GM15510 (cell line): ENCODE data around the gene ZSCAN25.

Source experiments
- POLR2A ChIP-seq: IDR thresholded peaks from 3 replicates; pipeline ENCODE4 v1.6.1; 2011; ENCODE audit warnings: borderline replicate concordance; ENCODE audit not compliant: insufficient read length; ENCODE audit errors: extremely low read depth

Gene ZSCAN25

DNA sequence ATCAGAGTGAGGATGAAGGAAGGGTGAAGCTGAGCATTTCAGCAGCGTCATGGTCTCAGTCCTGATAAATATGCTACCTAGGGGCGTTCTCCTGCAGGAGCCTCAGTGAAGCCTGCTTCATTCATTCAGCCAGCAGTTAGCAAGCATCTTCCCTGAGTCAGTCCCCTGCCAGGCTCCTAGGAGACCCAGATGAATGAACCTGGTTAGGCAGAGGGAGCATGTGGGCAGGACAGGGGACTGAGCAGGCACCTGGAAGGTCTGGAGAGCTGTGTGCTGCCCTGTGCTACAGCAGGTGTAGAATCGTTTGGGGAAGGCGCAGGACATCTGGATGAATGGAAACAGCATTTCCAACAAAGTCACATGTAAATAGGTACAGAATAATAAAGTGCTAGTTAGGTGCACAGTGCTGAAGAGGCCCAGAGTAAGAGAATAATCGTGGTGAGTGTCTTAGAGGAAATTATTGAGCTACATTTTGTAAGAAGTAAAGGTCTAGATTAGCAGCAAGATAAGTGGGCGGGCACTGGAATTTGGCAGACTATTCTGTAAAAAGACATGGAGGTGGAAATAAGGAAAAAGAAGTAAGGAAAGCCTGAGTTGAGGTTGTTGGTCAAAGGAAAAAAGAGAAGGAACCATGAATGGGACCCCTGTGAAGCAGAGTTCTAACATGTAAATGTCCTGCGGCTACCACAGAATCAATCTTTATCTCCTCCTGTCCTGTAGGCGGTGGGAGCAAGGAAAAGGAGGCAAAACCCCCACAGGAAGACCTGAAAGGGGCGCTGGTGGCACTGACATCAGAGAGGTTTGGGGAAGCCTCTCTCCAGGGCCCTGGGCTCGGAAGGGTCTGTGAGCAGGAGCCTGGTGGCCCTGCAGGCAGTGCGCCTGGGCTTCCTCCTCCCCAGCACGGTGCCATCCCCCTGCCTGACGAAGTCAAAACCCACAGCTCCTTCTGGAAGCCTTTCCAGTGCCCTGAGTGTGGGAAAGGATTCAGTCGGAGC, 12.0 kb downstream of the ZSCAN25 start:
- TF ChIP-seq POLR2A: no peak

GRCh38 chr7:99629643-99630042, 12.9 kb downstream of the ZSCAN25 start:
- TF ChIP-seq POLR2A: no peak

DNA sequence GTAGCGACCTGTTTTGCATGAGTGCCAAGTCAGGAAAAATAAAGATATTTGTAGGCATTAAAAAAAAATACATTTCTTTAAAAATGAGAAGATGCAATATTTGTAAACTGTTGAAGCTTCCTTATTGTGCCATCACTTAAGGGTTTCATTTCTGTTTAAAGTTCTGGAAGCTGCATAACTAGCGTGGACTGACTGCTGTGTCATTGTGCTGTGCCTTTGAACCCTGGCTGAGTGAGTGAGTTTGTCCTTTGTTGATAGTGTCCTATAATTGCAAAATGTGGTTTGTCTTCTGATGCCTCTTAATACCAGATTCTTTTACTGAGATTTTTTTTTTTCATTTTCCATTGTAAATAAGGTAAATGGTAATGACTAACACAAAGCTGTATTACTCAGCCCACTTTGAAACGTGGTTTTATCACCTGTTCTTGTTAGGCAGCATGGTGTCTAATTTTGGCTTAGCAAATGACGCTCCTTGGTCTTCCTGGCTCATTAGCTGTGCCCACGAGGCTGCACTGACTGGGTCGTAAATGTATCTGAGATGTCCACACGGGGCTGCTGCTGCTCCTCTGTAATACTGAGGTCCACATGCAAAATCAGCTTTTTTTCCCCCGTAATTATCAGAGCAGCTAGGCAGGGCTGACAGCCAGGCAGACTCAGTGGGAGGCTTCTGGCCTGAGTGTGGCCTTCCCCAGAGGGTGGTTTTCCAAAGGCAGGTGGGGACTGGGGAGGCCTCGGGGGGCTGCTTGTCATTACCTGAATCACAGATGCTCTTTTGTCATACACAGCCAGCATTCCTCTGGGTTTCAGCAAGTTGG, 14.8 kb downstream of the ZSCAN25 start:
- no peak for TF ChIP-seq POLR2A

- no peak for TF ChIP-seq POLR2A
Measured at GRCh38 chr7:99638731-99639130, 22.0 kb downstream of the ZSCAN25 start.

GRCh38 chr7:99639267-99639666, 22.5 kb downstream of the ZSCAN25 start:
- TF ChIP-seq POLR2A: no peak

- no peak for TF ChIP-seq POLR2A
Measured at GRCh38 chr7:99642027-99642426, 25.3 kb downstream of the ZSCAN25 start.

GRCh38 chr7:99643464-99643863, 26.7 kb downstream of the ZSCAN25 start:
- no peak for TF ChIP-seq POLR2A

DNA sequence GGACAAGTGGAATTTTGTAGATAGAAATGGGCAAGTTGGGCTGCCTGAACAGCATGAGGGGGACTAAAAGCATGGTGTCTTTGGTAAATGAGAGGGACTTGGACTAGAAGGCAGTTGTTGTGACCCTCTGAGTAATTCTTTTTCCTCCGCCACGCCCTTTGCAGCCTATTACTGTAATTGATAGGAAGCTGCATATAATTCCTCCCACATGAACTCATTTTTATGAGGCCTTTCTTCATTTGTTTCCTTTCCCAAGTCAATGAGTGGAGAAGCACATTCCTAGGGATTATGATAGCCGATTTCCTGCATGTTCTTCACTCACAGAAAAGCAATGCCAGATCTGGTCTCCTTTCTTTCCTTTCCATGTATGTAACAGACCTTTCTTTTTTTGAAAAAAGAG, 27.7 kb downstream of the ZSCAN25 start:
- TF ChIP-seq POLR2A: no peak

DNA sequence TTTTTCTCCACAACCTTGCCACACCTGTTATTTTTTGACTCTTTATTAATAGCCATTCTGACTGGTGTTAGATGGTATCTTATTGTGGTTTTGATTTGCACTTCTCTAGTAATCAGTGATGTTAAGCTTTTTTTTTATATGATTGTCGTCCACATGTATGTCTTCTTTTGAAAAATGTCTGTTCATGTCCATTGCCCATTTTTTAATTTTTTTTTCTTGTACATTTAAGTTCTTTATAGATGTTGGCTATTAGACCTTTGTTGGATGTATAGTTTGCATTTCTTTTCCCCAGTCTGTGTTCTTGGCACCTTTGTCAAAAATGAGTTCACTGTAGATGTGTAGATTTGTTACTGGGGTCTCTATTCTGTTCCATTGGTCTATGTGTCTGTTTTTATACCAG, 28.8 kb downstream of the ZSCAN25 start:
- TF ChIP-seq POLR2A: no peak

DNA sequence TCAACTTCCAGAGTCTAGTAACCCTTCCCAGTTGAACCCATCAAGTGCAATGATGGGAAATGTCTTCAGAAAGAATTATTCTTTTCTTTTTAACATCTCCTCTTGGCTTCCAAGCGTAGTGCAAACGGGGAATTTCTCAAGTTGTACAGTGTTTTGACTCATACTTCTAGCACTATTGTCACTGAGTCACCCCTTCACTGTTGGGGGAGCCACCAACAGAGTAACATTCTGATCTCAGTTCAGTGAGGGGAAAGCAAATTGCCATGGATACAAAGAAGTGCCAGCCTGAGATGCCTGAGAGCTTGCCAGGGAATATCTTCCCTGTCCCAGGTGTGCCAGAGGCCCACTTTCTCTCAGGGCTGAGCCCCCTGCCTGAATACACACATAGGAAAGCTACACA, 32.1 kb downstream of the ZSCAN25 start:
- TF ChIP-seq POLR2A: no peak

- no peak for TF ChIP-seq POLR2A
Measured at GRCh38 chr7:99651290-99651689, 34.5 kb downstream of the ZSCAN25 start.

GRCh38 chr7:99652671-99653070, 35.9 kb downstream of the ZSCAN25 start:
- no peak for TF ChIP-seq POLR2A

GRCh38 chr7:99653754-99654153, 37.0 kb downstream of the ZSCAN25 start:
- no peak for TF ChIP-seq POLR2A

DNA sequence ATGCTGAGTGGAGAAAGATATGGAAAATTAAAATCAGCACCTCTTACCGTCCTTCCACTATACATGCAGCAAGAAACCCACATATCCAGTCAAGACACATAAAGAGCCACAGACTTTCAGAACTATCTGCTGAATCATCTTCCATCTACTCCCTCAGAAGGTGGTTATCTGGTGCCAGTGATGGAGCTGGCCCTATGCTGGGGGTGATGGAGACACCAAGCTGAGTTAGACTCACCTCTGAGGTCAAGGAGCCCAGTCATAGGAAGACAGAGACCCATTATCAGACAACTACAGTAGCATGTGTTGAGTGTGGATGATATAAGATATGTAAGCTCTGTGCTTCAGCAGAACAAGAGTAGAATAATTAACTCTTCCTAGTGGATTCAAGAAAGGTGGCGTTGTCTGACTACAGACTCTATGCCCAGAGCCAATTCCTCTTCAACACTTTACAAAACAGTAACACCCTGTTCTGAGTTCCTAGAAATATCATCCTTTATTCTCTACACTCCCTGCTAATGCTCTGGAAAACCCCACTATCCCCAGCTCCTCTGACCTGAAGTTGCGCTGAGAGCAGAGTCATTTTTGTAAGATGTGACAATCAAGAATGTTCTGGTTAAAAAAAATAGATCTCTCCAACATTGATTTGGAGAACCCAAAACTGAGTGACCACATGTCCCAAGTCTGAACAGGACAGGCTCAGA, 48.7 kb downstream of the ZSCAN25 start:
- TF ChIP-seq POLR2A: no peak

DNA sequence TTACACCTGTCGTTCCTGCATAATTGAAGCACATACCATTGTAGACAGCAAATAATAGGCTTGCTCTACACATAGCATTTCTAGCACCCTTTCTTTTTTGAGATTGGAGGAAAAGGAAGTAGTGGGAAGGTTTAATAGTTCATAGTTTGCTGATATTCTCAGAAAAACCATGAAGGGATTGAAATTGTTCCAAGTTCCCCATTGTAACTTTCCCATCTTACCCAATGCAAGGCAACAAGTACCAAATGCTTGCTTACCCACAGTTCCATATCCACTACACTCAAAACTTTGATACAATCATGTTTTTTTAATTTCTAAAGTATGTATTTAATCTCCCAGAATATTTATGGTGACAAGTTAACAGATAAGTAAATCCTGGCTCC, 49.3 kb downstream of the ZSCAN25 start:
- no peak for TF ChIP-seq POLR2A
